SU-DHL-6 (cell line): ENCODE measurements around the gene CCND3.

Source experiments
- H2AFZ ChIP-seq: fragments of 200-600 bp; sonication (generic); 2 replicates; pipeline ENCODE4 v1.6.1; 2014; ENCODE audit warnings: low read depth, mild to moderate bottlenecking, moderate library complexity, mixed read lengths, antibody characterized with exemption, low read length; ENCODE audit not compliant: severe bottlenecking
- H3F3A ChIP-seq: fragments of 200-600 bp; shearing (Covaris generic); 2 replicates; pipeline ENCODE4 v1.6.0; 2016; ENCODE audit warnings: antibody characterized with exemption, mild to moderate bottlenecking; ENCODE audit not compliant: insufficient read depth
- H3K27ac ChIP-seq: fragments of 200-600 bp; sonication (generic); 2 replicates; pipeline ENCODE4 v1.5.1; 2016; ENCODE audit warnings: low read depth, mild to moderate bottlenecking, low read length, moderate library complexity, mixed read lengths
- H3K27me3 ChIP-seq: fragments of 200-600 bp; sonication (generic), shearing (Covaris generic); 2 replicates; pipeline ENCODE4 v1.6.0; 2014; ENCODE audit warnings: mild to moderate bottlenecking, low read length
- H3K36me3 ChIP-seq: fragments of 200-600 bp; sonication (generic); 2 replicates; pipeline ENCODE4 v1.6.1; 2014; ENCODE audit warnings: mild to moderate bottlenecking, low read length, mixed read lengths
- H3K4me2 ChIP-seq: fragments of 300-600, 200-600 bp; shearing (Covaris generic), sonication (generic); 2 replicates; pipeline ENCODE4 v1.6.0; 2014; ENCODE audit warnings: low read length, low read depth, mild to moderate bottlenecking; ENCODE audit not compliant: poor library complexity, severe bottlenecking
- H3K4me3 ChIP-seq: fragments of 200-600 bp; sonication (generic); 2 replicates; pipeline ENCODE4 v1.5.1; 2014; ENCODE audit warnings: antibody characterized with exemption, low read length, mild to moderate bottlenecking, mixed read lengths; ENCODE audit not compliant: insufficient read depth, poor library complexity, severe bottlenecking
- H3K79me2 ChIP-seq: fragments of 200-600 bp; sonication (generic); 2 replicates; pipeline ENCODE4 v1.6.1; 2014; ENCODE audit warnings: mild to moderate bottlenecking, low read length, moderate library complexity; ENCODE audit not compliant: insufficient read depth
- H3K9ac ChIP-seq: fragments of 200-600 bp; sonication (generic); 2 replicates; pipeline ENCODE4 v1.7.0; 2014; ENCODE audit warnings: mild to moderate bottlenecking, low read length
- H3K9me2 ChIP-seq: fragments of 200-600 bp; sonication (generic); replicated peaks from 2 replicates; pipeline ENCODE4 v1.6.1; 2014; ENCODE audit warnings: low read length; ENCODE audit not compliant: insufficient read depth
- H3K9me3 ChIP-seq: fragments of 200-600 bp; sonication (generic); 2 replicates; pipeline ENCODE4 v1.6.1; 2014; ENCODE audit warnings: low read length, mixed read lengths; ENCODE audit not compliant: insufficient read depth
- H4K20me1 ChIP-seq: fragments of 200-600 bp; sonication (generic); 2 replicates; pipeline ENCODE4 v1.6.1; 2014; ENCODE audit warnings: low read depth, mild to moderate bottlenecking, antibody characterized with exemption, low read length, moderate library complexity, mixed read lengths
- EZH2phosphoT487 ChIP-seq: fragments of 200-600 bp; sonication (generic), shearing (Covaris generic); conservative IDR thresholded peaks from 2 replicates; pipeline ENCODE4 v1.6.1; 2018; ENCODE audit warnings: mild to moderate bottlenecking, antibody characterized with exemption, low read length, moderate library complexity, mixed read lengths
- TF ChIP-seq, protein P1 (sequence below): fragments of 200-600 bp; sonication (generic); IDR thresholded peaks from one replicate; pipeline ENCODE4 v1.5.1; 2017; ENCODE audit warnings: antibody characterized with exemption, mild to moderate bottlenecking, low read length, moderate library complexity; ENCODE audit not compliant: insufficient read depth, poor library complexity, severe bottlenecking

Gene CCND3

GRCh38 chr6:41976794-41977484 is 35.3 kb upstream of the CCND3 start:
- no peak overlapping the region for H3K4me2 ChIP-seq
- no peaks in the 10 kb centered on the region for H3K36me3 ChIP-seq
- no peak overlapping the region for H3K27ac ChIP-seq
- no peaks in the 10 kb centered on the region for H3K27me3 ChIP-seq
- no peaks in the 10 kb centered on the region for H3K9me2 ChIP-seq
- peaks cover 6% of the 10 kb centered on the region; the same call in 1 of the 2 replicates for H3F3A ChIP-seq
- no peaks in the 10 kb centered on the region for H3K79me2 ChIP-seq
- H3K4me3 ChIP-seq, result no peak overlapping the region
- H3K9ac ChIP-seq, result no peak overlapping the region
- TF ChIP-seq, protein P1, sequence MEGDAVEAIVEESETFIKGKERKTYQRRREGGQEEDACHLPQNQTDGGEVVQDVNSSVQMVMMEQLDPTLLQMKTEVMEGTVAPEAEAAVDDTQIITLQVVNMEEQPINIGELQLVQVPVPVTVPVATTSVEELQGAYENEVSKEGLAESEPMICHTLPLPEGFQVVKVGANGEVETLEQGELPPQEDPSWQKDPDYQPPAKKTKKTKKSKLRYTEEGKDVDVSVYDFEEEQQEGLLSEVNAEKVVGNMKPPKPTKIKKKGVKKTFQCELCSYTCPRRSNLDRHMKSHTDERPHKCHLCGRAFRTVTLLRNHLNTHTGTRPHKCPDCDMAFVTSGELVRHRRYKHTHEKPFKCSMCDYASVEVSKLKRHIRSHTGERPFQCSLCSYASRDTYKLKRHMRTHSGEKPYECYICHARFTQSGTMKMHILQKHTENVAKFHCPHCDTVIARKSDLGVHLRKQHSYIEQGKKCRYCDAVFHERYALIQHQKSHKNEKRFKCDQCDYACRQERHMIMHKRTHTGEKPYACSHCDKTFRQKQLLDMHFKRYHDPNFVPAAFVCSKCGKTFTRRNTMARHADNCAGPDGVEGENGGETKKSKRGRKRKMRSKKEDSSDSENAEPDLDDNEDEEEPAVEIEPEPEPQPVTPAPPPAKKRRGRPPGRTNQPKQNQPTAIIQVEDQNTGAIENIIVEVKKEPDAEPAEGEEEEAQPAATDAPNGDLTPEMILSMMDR, result no peak
- no peak for TF ChIP-seq EZH2phosphoT487
- no peaks in the 10 kb centered on the region for H3K9me3 ChIP-seq
- H4K20me1 ChIP-seq, result no peaks in the 10 kb centered on the region
- no peak overlapping the region for H2AFZ ChIP-seq

DNA sequence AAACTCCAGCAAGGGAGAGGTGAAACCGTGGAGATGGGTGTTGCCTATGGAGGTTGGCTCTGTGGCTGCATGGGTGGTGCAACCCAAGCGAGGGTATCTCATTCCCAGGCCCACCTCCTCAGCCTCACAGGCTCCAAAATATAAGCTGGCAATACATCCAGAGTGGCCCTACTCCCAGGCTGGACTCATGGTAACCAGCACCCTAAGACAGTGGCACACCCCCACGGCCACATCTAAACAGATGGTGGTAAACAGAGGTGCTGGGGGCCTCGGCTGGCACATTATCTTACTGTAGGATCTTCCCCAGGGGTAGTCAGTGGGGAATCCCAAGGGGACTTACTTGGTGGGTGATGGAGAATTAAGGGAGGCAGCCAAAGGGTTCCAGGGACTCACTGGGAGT is 33.7 kb upstream of the CCND3 start:
- Histone ChIP-seq H4K20me1 (no peaks in the 10 kb centered on the region), H3K36me3 (no peaks in the 10 kb centered on the region), H3K79me2 (no peaks in the 10 kb centered on the region), H3K9me3 (no peaks in the 10 kb centered on the region), H3K4me2 (no peak overlapping the region), H3K27ac (no peak overlapping the region), H3F3A (no peaks in the 10 kb centered on the region; the same call in 1 of the 2 replicates), H3K9me2 (no peaks in the 10 kb centered on the region), H3K4me3 (no peak overlapping the region), H3K27me3 (no peaks in the 10 kb centered on the region), H2AFZ (no peak overlapping the region), H3K9ac (no peak overlapping the region)
- TF ChIP-seq, protein P1, result no peak
- TF ChIP-seq EZH2phosphoT487, result no peak

DNA sequence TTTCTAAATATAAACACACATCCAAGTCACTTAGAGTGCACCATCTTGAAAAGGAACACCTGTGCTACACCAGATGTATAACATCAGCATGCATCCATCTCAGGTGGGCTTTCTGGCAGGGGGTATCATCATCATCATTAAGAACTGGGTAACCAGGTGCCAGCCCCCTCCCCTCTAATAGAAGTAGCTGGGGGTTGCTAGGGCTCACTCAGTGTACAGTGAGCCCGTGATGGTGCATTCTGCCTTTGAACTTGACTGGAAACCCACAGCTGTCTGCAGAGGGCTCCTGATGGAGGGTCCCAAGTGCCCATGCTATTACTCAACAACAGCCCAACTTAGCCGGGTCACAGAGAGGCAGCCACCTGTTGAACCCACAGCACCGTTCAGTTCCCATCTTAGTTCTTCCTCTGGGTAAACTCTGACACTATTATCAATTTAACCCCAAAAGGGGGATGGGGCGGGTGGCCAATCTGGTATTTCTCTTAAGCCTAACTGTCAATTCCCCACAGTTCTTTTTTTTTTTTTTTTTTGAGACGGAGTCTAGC is 32.7 kb upstream of the CCND3 start:
- no peaks in the 10 kb centered on the region for H4K20me1 ChIP-seq
- no peak overlapping the region for H3K4me2 ChIP-seq
- no peak overlapping the region for H3K9ac ChIP-seq
- no peak overlapping the region for H3K4me3 ChIP-seq
- no peak for TF ChIP-seq EZH2phosphoT487
- TF ChIP-seq, protein P1, result no peak
- H2AFZ ChIP-seq, result no peak overlapping the region
- H3K27ac ChIP-seq, result no peak overlapping the region
- no peaks in the 10 kb centered on the region; the same call in 1 of the 2 replicates for H3F3A ChIP-seq
- no peaks in the 10 kb centered on the region for H3K9me3 ChIP-seq
- H3K36me3 ChIP-seq, result no peaks in the 10 kb centered on the region
- no peaks in the 10 kb centered on the region for H3K79me2 ChIP-seq
- H3K27me3 ChIP-seq, result no peaks in the 10 kb centered on the region
- H3K9me2 ChIP-seq, result no peaks in the 10 kb centered on the region
